ENCODE measurements around the gene AZIN2.
"Not testable (repeated sequence)": the region's sequence is repeated elsewhere in the genome, so short reads cannot be mapped to it uniquely, and the experiment has no call there.

The AZIN2 gene

GRCh38 chr1:33060579-33061083 is 20.3 kb upstream of the AZIN2 start:
- peak; percentile 79 for DNase-seq

- no peak for DNase-seq
These were observed 19.1 kb upstream of the AZIN2 start for GRCh38 chr1:33061834-33062233.

DNA sequence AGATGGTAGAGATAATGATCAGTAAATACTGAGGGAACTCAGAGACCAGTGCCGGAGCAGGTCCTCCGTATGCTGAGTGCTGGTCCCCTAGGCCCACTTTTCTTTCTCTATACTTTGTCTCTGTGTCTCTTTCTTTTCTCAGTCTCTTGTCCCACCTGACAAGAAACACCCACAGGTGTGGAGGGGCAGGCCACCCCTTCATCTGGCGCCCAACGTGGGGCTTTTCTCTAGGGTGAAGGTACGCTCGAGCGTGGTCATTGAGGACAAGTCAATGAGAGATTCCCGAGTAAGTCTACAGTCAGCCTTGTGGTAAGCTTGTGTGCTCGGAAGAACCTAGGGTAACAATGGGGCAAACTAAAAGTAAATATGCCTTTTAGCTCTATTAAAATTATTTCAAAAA is 16.7 kb upstream of the AZIN2 start:
- not testable (repeated sequence) for DNase-seq

DNA sequence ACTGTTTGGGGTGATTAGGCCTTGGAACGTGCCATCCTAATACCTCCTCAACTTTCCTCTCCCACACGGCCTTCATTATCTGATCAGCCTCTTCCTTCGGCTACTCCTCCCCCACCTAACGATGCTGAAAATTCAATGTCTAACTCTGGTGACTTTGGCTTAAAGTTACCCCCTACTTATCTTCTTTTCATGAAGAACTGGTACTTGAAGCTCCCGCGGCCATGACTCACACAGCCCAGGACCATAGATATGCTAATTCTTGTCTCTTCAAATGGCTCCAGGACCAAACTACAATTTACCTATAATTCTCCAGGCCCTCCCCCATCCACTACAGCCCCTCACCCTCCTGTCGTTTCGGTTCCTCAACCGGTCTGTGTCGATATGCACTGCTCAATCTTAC is 15.7 kb upstream of the AZIN2 start:
- no peak for DNase-seq

GRCh38 chr1:33066477-33066876 is 14.5 kb upstream of the AZIN2 start:
- not testable (repeated sequence) for DNase-seq

- not testable (repeated sequence) for DNase-seq
These were observed 12.8 kb upstream of the AZIN2 start for GRCh38 chr1:33068108-33068507.

DNA sequence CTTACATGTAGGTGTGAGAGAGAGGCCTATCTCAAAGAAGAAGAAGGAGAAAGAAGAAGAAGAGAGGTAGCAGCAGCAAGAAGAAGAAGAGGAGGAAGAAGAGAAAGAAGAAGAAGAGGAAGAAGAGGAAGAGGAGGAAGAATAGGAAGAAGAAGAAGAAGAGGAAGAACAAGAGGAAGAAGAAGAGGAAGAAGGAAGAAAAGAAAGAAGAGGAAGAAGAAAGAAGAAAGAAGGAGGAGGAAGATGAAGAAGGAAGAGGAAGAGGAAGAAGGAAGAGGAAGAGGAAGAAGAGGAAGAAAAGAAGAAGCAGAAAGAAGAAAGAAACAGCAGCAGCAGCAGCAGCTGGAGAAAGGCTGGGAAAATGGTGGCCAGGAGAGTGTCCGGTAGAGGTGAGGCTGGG is 10.3 kb upstream of the AZIN2 start:
- no peak for DNase-seq

DNA sequence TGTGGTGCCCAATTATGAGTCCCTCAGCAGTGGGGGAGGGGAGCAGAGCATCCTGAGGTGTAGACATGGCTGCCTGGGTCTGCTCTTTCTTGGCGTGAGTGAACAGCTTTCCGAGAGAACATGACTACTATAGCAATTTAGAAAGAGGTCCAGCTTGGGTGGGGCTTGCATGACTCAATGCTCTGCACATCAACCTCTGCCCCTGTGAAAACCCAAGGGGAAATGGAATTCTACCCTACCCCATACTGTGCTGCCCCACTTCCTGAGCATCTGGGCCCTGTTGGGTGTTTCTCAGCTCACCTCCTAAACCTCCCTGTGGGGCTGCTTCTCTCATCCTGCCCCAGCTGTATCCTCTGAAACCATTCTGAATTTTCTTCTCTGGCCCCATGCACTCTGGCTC is 8.2 kb upstream of the AZIN2 start:
- no peak for DNase-seq

DNA sequence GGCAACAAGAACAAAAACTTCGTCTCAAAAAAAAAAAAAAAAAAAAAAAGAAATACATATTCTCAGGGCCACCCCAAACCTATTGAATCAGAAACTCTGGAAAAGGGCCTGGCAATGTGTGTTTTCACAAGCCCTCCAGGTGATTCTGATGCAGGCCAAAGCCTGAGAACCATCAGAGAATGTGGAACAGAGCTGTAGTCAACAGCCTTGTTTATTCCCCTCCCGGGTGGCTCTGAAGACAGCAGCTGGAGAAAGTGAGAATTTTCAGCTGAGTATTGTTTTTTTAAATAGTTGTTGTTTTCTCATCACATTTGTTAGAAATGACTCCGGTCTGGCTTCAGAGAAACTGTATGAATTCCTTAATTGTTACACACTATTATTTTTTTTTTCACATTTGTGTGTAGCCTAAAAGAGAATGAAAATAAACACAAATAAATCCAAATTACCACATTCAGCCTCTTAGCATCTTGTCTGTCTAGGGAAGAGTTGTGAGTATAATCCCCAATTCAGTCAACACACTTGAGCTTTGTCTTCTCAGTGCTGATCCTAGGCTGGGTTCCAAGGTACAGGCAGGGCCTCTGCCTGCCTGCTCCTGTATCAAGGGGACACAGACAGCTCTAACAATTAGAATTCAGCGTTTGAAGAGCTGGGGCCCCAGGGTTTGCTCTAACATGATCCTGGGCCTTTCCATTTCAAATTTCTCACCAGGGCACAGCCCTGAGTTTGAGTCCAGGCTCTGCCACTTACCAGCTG is 6.6 kb upstream of the AZIN2 start:
- no peak for DNase-seq

GRCh38 chr1:33078030-33078591 is 2.8 kb upstream of the AZIN2 start:
- no peak for DNase-seq

- DNase-seq = no peak
These were observed 580 bp upstream of the AZIN2 start for GRCh38 chr1:33080373-33080772.

DNA sequence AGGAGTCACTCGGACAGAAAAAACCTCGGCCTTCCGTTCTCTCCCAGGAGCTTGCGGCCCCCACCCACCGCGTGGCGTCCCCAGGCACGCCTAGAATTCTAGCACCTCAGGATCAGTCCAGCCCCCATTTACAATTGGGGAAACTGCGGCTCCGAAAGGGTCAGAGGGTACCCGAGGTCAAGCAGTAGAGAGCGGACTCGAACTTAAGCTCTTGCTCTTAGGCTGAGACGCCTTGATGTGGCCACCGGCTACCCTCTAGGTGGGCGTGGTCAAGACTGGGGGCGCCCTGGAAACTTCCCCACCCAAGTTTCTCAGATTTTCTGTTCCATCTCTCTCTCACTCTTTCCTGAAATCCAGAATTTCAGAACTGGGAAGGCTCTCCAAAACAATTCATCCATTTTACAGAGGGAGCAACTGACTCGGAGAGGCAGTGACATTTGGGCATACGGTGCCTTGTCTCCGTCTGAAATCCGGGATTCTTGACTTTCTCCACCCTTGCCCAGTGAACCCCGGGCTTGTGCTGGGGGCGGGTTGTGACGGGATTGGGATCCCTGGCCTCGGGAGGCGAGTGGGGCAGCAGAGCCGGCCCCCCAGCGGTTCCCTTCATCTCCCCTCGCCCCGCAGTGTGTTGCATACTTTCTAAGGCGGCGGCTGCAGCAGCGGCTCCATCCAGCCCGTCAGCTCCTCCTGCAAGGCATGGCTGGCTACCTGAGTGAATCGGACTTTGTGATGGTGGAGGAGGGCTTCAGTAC is 777 bp downstream of the AZIN2 start:
- DNase-seq = no peak

DNA sequence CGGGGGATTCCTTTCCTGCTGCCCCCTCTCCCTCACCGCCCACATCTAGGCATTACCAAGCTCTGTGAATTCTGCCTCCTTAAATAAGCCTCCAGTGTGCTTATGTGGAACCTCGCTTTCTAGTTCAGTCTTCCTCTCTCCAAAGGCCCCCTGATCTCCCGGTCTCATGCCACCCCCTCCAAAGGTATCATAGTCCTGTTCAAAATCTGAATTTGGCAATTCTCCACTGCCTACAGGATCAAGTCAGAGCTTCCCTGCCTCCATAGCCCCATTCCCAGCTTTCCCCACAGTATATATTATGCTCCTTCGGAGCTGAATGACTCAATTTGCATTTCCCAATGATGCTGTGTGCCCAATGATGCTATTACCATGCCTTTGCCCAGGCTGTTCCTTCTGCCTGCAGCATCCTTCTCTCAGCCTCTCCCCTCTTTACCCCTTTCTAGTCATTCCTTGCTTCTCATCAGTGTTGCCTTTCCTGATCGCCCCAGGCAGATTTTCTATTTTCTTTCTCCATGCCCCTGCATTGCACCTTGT is 1.7 kb downstream of the AZIN2 start:
- DNase-seq = no peak

DNA sequence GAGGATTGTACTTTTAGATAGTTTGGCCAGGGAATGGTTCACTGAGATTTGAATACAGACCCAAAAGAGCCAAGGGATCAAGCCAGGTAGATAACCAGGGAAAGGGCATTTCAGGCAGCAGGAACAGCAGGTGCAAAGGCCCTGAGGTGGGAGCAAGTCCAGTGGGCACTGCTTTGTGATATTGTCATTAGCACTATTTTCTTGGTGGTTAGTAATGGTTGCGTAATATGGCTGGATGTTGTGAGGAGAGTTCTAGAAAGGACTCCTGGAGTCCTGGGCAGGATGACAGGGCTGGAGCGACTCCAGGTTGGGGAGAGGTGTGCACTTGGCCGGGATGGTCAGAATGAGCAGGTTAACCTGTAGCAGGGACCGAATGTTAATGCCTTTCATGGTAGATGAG is 4.4 kb downstream of the AZIN2 start:
- DNase-seq = no peak

DNA sequence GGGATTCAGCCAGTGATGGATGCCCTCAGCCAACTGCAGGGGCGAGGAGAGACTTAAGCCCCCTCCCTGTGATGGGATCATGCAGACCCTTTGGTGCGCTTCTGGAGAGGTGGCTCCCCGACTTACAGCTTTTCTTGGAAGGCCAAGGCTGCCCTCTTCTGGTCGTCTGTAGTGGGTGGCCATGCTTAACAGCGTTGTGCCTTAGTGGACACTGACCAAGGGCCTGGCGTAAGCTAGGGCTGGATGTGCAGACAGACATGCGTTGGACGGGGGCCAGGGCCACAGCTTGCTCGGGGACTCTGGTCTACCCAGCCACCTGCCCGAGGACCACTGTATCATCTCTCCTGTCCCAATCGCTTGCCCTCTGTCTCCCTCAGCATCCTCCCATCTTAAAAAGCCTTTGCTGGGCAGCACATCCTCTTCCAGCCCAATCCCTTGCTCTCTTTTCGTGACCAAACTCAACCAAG is 5.5 kb downstream of the AZIN2 start:
- peak; percentile 22 for DNase-seq

GRCh38 chr1:33087677-33088076 is 6.7 kb downstream of the AZIN2 start:
- no peak for DNase-seq

DNA sequence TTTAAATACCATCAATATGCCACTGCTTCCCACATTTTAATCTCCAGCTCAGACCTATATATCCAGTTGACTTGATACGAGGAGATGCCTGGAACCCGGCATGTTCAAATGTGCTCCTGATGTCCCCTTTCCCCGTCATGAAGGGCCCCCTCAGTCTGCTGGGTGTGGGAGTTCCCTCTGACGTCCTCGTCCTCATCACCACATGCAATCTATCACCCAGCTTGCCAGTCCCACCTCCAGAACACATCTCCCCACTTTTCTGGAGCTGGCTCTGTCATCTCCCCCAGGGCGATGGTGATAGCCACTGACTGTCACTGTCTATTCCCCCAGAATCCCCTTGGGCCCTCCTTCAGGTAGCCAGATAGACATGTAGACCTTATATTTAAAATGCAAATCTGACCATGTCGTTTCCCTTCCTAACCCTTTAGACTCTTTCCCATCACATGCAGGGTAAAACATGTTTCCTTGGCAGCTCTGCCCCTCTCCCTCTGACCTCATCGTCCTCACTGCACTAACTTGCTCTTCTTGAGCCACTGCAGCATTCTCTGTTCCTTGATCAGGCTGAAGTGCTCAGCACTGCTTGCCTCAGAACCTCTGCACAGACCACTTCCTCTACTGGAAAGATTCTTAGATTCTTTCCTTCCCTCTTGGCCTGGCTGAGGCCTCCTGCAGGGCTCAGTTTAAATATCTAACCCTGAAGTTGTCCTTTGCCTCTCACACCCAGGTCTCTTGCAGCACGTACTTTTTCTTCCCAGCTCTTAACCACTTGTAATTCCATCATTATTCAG is 7.4 kb downstream of the AZIN2 start:
- DNase-seq = no peak

- no peak for DNase-seq
These were observed 8.5 kb downstream of the AZIN2 start for GRCh38 chr1:33089457-33089856.

DNA sequence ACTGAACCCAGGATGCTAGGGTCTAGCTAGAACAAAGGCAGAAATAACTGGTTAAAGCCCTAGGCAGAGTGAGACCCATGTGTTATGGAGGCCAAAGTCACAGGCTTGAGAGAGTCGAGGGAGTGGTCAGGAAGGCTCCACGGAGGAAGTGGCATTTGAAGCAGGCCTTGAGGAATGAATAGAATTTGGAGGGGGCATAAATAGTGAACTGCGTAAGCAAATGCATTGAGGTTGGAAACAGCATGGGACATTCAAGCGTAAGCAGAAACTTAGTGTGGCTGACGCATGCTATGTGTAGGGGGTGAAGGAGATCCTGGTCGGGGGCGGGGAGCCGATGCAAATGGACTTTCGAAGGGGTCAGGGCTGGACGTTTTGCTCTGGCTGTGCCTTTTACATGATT is 11.5 kb downstream of the AZIN2 start:
- no peak for DNase-seq

DNA sequence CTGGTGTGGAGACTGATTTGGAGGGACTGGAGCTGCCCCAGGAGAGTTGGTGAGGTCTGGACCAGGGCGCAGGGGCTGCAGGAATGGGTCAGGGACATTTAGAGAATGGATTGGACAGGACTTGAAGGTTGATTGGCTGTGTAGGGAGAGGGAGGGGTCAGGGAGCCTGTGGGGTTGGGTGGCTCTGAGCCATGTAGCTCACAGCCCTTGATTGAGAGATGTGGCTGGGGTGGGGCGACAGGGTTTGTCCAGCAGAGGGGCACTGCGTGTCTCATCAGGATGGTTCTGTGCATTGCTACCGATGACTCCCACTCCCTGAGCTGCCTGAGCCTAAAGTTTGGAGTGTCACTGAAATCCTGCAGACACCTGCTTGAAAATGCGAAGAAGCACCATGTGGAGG is 12.1 kb downstream of the AZIN2 start:
- DNase-seq = no peak

DNA sequence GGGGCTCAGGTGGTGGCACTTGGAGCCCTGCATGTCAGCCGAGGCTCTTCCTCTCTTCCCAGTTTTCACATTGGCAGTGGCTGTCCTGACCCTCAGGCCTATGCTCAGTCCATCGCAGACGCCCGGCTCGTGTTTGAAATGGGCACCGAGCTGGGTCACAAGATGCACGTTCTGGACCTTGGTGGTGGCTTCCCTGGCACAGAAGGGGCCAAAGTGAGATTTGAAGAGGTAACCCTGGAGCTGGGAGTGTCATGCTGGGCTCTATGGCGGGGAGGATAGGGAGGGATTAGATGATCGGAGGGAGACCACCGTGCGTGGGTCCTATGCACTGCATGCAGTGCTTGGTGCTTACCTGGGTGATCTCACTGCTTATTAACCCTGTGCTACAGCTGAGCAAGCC is 13.5 kb downstream of the AZIN2 start:
- DNase-seq = no peak

DNA sequence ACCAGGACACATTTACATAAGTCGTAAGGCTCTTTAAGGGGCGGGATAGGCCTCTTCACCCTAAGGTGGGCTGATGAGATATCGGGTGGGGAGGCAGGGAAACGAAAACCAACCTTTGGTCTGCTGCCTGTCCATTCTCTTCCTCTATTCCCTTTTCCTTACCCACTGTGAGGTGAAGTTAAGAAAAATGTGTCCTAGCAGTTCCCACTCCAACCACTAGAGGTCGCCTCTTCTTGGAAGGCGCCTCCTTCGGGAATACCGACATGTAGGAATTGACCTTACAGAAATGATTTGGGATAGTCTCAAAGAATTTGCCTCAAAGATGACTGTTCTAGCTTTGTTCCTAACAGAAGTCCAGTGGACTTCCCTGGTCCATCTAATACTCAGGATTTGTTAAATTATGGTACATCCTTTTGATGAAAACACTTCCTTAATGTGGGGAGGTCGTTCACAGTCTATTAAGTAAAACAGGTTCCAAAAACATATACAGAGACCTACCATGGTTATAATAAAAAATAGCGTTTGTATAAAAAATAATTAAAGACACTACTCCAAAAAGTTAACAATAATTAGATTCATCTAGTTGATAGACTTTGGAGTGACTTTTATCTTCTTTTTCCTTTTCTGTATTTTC is 14.1 kb downstream of the AZIN2 start:
- DNase-seq = peak; percentile 28
